GM18526 (cell line): Measurements from ENCODE around the gene PDE2A.

ENCODE experiments used
- POLR2A ChIP-seq: IDR thresholded peaks from 3 replicates; pipeline ENCODE4 v1.6.1; 2011; ENCODE audit not compliant: insufficient read length; ENCODE audit errors: extremely low read depth

PDE2A gene

DNA sequence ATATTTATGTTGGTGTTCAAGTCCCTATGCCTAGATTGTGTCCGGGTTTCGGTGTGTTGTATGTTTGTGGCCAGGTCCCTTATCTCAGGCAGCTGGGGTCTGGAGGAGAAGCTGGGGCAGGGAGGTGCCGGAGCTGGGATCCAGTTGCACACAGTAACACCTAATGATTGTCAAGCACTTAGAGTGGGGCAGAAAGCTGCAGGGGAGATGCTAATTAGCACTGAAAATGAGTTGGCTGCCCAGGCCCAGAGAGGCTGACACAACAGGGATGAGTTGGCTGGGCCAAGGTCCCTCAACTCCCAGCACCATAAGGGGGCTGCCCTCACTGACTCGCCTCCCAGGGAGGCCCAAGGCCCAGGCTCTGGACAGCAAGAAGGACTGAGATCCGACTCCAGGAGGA lies 12.2 kb downstream of the PDE2A start:
- no peak for TF ChIP-seq POLR2A

DNA sequence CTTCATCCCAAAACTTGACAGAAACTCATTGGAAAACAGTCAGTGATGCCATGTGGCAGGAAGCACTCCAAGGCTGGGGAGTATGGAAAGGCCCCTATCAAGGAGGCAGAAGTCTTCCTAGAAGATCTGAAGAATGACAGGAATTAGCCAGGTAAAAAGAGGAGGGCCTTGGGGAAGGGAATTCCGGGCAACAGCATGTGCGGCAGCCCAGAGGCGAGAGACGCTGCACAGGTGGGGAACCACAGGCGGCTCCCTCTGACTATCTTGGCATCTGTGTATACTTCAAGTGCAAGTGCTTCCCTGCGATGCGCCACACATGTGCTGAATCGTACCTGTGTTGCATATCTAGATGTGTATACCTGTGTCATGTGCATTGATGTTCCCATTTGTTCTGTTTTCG lies 12.7 kb downstream of the PDE2A start:
- no peak for TF ChIP-seq POLR2A

DNA sequence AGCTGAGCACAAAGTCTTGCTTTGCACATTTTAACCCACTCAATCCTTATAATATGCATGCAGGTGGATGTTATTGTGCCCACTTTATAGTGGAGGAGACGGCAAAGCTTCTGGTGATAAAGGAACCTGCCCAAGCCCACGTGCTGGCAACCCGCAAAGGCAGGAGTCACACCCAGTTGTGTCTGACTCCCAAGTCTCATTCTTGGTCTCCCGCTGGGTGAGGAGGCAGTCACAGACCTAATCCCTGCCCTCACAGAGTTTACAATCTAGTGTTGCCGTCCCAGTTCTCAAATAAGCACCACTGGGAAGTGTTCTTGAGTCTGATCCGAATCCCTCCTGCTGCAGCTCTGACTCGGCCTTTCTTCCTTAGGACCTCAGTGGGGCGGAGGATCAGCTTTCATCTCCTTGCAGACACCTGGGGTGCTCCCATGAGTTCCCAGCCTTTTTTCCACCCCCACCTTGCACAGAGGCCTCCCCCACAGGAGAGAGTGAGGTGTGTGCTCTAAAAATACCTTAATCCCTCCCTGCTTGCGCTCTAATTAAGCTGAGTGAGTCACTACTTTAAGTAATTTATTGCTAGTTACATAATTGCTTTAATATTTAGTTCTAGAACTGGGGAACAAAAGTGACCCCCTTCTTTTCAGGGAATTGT lies 15.1 kb downstream of the PDE2A start:
- TF ChIP-seq POLR2A = no peak

GRCh38 chr11:72657411-72658100 lies 16.7 kb downstream of the PDE2A start:
- no peak for TF ChIP-seq POLR2A

DNA sequence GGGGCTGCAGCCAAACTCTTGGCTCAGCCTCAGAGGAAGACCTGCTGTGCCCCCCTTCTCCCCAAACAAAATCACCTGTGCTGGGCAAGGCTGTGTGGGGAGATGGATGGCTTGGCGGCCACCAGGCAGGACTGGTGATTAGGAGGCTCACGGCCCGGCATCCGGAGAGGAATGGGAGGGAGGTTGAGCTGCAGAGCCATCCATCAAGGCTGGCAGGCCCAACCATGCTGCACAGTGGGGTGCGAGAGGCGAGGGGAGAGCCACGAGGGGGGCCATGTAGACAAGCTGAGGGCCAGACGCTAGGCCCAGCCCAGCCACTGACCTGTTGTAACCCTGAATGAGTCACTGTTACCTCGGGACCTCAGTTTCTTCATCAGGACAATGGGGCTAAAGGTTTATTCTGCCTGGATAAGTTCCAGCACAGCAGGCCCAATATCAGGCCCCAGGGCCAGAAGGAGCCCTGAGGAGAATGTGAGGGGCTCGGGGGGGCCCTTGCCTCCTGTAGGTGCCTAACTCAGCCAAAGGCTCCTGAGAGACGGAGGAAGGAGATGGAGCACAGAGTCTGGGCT lies 18.2 kb downstream of the PDE2A start:
- TF ChIP-seq POLR2A = no peak

DNA sequence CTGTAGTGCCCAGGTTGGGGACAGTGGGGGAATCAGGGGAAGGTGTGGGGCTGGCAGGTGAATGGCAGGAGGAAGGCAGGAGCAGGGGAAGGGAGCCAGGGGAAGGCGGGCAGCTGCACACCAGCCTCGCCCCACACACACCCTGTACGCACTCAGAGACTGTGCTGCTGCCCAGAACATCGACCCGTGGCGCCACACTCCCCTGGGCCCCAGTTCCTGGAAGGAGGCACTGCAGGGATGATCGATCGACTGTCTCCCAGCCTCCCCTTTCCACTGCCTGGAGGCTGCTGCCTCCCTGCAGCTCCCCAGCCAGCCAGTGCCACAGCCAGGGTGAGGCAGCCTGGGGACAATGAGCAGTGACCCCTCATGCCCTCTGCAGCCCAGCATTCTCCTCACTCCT lies 19.2 kb downstream of the PDE2A start:
- TF ChIP-seq POLR2A = no peak

DNA sequence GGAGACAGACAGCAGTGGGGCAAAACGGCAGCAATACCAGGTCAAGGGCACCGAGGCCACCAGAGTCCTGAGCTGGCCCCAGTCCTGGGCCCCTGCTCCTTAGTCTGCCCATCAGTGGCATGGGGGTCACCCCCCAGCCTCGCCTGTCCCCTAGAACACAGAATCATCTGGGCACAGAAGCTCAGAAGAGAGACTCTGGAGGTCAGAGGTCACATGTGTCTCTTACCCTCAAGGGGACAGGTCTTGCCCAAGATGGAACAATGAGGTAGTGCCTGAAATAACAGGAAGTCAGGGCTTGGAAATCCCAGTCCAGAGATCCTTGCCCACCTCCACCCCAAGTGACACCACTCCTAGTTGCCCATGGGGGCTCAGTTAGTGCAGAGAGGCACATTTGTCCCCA lies 20.6 kb downstream of the PDE2A start:
- no peak for TF ChIP-seq POLR2A

- no peak for TF ChIP-seq POLR2A
Observed at GRCh38 chr11:72652873-72653630, 21.2 kb downstream of the PDE2A start.

DNA sequence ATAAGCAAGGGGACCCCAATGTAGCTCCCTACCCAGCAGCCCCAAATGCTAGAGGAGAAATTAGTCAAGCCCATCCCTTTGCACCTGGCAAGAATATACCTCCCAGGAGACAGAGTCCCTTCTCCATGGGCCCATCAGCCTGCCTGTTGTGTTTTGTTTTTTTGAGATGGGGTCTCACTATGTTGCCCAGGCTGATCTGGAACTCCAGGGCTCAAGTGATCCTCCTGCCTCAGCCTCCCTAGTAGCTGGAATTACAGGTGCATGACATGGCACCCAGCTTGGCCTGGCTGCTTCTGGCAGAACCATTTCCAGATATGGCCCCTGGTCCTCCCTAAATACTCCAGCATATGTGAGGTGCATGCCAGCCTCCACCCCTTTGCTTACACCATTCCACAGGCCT lies 22.1 kb downstream of the PDE2A start:
- TF ChIP-seq POLR2A = no peak

DNA sequence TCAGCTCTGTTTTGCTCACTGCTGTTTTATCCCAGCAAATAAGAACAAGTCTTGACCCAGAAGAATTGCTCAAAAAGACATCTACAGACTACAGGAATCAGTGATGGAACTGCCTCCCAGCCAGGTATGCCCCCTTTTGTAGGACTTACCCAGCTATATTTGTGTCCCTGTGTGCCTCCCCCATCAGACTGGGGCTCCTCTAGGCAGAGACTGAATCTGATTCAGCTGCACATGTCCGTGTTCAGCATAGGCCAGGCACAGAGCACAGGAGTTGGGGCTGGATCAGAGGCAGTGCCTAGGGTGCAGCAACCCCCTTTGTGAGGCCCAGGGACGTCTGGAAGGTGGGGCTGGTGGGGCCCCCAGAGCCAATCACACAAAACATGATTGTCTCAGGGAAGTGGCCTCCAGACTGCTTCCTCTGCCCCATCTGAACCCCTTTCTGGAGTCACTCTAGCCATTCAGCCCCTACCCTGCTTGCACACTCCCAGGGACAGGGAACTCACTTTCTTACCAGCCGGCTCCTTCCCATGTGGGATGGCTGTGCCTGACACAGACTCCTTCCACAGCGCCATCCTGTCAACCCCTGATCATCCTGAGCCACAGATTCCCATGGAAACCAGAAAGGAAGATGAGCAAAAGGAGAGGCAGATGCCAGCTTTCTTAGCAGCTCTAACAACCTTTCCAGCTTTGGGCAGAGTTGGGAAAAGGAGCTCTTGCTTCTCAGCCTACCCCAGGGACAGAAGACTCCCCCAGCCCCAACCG lies 24.8 kb downstream of the PDE2A start:
- no peak for TF ChIP-seq POLR2A

DNA sequence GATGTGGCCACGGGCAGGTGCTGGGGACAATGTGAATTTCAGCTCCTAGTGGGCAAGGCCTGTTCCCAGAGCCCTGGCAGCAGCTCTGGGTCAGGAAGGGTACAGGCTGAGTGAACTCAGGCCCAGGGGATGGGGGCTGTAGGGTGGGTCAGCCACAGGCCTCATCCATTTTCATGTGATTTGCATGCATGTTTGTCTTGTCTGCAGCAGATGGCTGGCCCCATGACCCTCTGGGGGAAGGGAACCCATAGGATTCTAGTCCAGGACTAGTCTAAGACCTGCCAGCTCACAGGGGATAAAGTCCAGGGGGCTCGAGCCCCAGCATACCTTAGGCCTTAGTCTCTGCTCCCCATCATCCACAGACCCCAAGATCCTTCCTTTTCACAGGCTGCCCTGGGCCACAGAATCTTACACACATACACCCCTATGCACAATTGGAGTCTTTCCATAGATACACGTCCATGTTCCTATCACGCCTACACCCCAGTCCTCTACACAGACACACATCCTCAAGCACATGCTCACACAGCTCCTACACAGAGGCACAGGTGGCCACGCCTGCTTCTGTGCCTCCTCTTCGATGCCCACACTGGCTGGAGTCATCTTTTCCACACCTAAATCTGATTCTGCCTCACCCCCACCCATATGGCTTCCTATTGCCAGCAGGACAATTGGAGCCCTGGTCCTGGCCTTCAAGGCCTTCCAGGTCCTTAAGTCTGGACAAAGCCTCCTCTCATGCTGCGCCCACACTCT lies 25.7 kb downstream of the PDE2A start:
- no peak for TF ChIP-seq POLR2A

GRCh38 chr11:72647882-72648281 lies 26.3 kb downstream of the PDE2A start:
- TF ChIP-seq POLR2A = no peak

DNA sequence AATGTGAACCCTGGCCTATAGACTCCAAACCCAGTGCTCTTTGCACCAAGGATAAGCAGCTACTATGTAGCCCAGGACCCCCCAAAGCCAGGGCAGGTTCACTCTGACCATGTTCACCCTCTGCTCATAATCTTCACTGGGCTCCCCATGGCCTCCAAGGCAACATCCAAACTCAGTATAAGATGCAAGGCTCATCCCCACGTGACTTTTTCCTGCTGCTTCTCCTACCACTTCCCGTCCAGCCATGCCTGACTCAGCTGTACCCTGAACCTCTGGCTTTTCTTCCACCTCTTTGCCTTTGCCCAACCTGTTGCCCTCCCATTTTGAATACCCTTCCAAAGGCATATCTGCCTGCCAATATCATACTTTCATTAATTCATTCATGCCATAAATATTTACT lies 27.8 kb downstream of the PDE2A start:
- no peak for TF ChIP-seq POLR2A

GRCh38 chr11:72646024-72646423 lies 28.2 kb downstream of the PDE2A start:
- TF ChIP-seq POLR2A = no peak
